Gastrocnemius medialis (tissue), 4 donors: ENCODE data around the gene DNAJA4.

Source experiments
- CTCF ChIP-seq, 5 experiments: fragments of 450-650 bp in 3 of 5; fragments of 200-600 bp in 2 of 5; sonication (generic) in 2 of 5; IDR thresholded peaks in 4 of 5; conservative IDR thresholded peaks in 1 of 5; 1 replicate in 4 of 5; 2 replicates in 1 of 5; pipeline ENCODE4 v1.5.1; 2016 to 2019; ENCODE audit warnings: antibody characterized with exemption in 5 of 5, mild to moderate bottlenecking in 3 of 5, moderate library complexity in 3 of 5
- POLR2A ChIP-seq, 2 donors: fragments of 450-650 bp; IDR thresholded peaks; one replicate each; pipeline ENCODE4 v1.6.1; 2017; ENCODE audit warnings: antibody characterized with exemption in 2 of 2, mild to moderate bottlenecking in 2 of 2, moderate library complexity in 2 of 2

- TF ChIP-seq POLR2A (IDR thresholded peaks at IDR 0.05) (no peak), CTCF (IDR thresholded peaks at IDR 0.05 in 4 of 5, conservative IDR thresholded peaks at IDR 0.05 in 1 of 5) (no peak)
These were observed 52.9 kb downstream of the DNAJA4 start for GRCh38 chr15:78317145-78317836.
